ENCODE results near the gene CIZ1.
"Not testable (repeated sequence)": the region's sequence is repeated elsewhere in the genome, so short reads cannot be mapped to it uniquely, and the experiment has no call there.

GRCh38 chr9:128131346-128131745, 60.0 kb downstream of the CIZ1 start:
- TF ChIP-seq, protein P1, sequence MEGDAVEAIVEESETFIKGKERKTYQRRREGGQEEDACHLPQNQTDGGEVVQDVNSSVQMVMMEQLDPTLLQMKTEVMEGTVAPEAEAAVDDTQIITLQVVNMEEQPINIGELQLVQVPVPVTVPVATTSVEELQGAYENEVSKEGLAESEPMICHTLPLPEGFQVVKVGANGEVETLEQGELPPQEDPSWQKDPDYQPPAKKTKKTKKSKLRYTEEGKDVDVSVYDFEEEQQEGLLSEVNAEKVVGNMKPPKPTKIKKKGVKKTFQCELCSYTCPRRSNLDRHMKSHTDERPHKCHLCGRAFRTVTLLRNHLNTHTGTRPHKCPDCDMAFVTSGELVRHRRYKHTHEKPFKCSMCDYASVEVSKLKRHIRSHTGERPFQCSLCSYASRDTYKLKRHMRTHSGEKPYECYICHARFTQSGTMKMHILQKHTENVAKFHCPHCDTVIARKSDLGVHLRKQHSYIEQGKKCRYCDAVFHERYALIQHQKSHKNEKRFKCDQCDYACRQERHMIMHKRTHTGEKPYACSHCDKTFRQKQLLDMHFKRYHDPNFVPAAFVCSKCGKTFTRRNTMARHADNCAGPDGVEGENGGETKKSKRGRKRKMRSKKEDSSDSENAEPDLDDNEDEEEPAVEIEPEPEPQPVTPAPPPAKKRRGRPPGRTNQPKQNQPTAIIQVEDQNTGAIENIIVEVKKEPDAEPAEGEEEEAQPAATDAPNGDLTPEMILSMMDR (IDR thresholded peaks at IDR 0.05; ENCODE audit: low read depth, low read length), result not testable (repeated sequence)
- not testable (repeated sequence) for TF ChIP-seq POLR2A (IDR thresholded peaks at IDR 0.05; ENCODE audit: extremely low read depth, insufficient read length); MYC (IDR thresholded peaks at IDR 0.05; ENCODE audit: low read depth, low read length)

All from NB4 (cell line).